ENCODE measurements around the gene INO80D.

DNA sequence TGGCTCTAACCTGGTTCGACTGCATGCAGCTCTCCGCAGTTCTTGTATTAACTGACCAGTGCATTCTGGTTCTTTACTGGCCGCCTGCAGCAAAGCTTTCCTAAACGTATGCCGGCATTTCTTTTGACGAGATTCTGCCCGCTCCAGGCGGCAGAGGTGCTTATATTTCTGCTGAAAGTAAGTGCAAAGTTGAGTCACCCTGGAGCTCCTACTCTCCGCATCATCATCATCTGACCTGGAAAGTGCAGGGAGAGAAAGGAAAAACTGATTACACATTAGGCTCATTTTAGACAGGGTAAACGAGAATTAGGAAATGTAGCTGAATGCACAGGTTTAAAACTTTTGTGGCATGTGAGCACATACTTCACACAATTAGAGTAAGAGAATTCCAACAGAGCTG, 57.9 kb downstream of the INO80D start:
- TF ChIP-seq, protein P1, sequence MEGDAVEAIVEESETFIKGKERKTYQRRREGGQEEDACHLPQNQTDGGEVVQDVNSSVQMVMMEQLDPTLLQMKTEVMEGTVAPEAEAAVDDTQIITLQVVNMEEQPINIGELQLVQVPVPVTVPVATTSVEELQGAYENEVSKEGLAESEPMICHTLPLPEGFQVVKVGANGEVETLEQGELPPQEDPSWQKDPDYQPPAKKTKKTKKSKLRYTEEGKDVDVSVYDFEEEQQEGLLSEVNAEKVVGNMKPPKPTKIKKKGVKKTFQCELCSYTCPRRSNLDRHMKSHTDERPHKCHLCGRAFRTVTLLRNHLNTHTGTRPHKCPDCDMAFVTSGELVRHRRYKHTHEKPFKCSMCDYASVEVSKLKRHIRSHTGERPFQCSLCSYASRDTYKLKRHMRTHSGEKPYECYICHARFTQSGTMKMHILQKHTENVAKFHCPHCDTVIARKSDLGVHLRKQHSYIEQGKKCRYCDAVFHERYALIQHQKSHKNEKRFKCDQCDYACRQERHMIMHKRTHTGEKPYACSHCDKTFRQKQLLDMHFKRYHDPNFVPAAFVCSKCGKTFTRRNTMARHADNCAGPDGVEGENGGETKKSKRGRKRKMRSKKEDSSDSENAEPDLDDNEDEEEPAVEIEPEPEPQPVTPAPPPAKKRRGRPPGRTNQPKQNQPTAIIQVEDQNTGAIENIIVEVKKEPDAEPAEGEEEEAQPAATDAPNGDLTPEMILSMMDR (conservative IDR thresholded peaks at IDR 0.05 in 1 of 2, IDR thresholded peaks at IDR 0.05 in 1 of 2; ENCODE audit: low read depth in 1 of 2, low read length in 2 of 2) = no peak
- no peak for TF ChIP-seq EZH2 (IDR thresholded peaks at IDR 0.05; ENCODE audit: low read length, missing control alignments)

All from fibroblast of lung (primary cell).